ENCODE data around the gene MYLK.

GRCh38 chr3:123733805-123734526 lies 150.2 kb downstream of the MYLK start:
- TF ChIP-seq, protein P1, sequence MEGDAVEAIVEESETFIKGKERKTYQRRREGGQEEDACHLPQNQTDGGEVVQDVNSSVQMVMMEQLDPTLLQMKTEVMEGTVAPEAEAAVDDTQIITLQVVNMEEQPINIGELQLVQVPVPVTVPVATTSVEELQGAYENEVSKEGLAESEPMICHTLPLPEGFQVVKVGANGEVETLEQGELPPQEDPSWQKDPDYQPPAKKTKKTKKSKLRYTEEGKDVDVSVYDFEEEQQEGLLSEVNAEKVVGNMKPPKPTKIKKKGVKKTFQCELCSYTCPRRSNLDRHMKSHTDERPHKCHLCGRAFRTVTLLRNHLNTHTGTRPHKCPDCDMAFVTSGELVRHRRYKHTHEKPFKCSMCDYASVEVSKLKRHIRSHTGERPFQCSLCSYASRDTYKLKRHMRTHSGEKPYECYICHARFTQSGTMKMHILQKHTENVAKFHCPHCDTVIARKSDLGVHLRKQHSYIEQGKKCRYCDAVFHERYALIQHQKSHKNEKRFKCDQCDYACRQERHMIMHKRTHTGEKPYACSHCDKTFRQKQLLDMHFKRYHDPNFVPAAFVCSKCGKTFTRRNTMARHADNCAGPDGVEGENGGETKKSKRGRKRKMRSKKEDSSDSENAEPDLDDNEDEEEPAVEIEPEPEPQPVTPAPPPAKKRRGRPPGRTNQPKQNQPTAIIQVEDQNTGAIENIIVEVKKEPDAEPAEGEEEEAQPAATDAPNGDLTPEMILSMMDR (IDR thresholded peaks at IDR 0.05) = no peak
- TF ChIP-seq POLR2A (IDR thresholded peaks at IDR 0.05) = no peak

Data from lower leg skin (tissue), 3 donors.